ENCODE data around the gene FEZF2.

- TF ChIP-seq CTCF (IDR thresholded peaks at IDR 0.05) (no peak), POLR2A (IDR thresholded peaks at IDR 0.05) (no peak)
Observed at GRCh38 chr3:62366126-62366484, 7.2 kb downstream of the FEZF2 start.

Measured in testis (tissue), 2 donors.